NT2/D1 (cell line): ENCODE data around the gene GAL3ST2.

Experiments
- DNase-seq: peaks from one replicate; pipeline ENCODE4 v3.0.0-alpha.2; 2011; ENCODE audit warnings: low read depth, low spot score
- H3K27me3 ChIP-seq: 2 replicates; pipeline ENCODE4 v1.6.0; 2011; ENCODE audit warnings: mild to moderate bottlenecking; ENCODE audit not compliant: insufficient read length, insufficient read depth
- H3K36me3 ChIP-seq: 2 replicates; pipeline ENCODE4 v1.6.1; 2011; ENCODE audit warnings: mild to moderate bottlenecking, low read length, mixed read lengths; ENCODE audit not compliant: insufficient read depth, insufficient read length
- H3K4me1 ChIP-seq: 2 replicates; pipeline ENCODE4 v1.5.1; 2011; ENCODE audit not compliant: insufficient read depth, insufficient read length
- H3K4me3 ChIP-seq: 2 replicates; pipeline ENCODE4 v1.5.1; 2011; ENCODE audit warnings: low read depth; ENCODE audit not compliant: insufficient read length
- H3K9ac ChIP-seq: 2 replicates; pipeline ENCODE4 v1.6.0; 2011; ENCODE audit warnings: low read depth; ENCODE audit not compliant: insufficient read length
- H3K9me3 ChIP-seq: 2 replicates; pipeline ENCODE4 v1.5.1; 2011; ENCODE audit warnings: mild to moderate bottlenecking, low read length; ENCODE audit not compliant: insufficient read depth
- SUZ12 ChIP-seq: IDR thresholded peaks from 2 replicates; pipeline ENCODE4 v1.6.1; 2011; ENCODE audit not compliant: insufficient read length, insufficient read depth; ENCODE audit errors: extremely low read depth
- YY1 ChIP-seq: IDR thresholded peaks from 2 replicates; pipeline ENCODE4 v1.6.1; 2011; ENCODE audit not compliant: insufficient read length, insufficient read depth
- ZNF274 ChIP-seq: IDR thresholded peaks from 2 replicates; pipeline ENCODE4 v1.6.1; 2011; ENCODE audit warnings: mild to moderate bottlenecking, low read depth, low read length

The GAL3ST2 gene

GRCh38 chr2:241763551-241764274 lies 12.9 kb upstream of the GAL3ST2 start:
- TF ChIP-seq SUZ12 (no peak), YY1 (no peak), ZNF274 (no peak)
- H3K27me3 ChIP-seq, result no peaks in the 10 kb centered on the region
- DNase-seq, result no peak
- H3K4me1 ChIP-seq, result peaks cover 10% of the 10 kb centered on the region
- H3K36me3 ChIP-seq, result peaks cover 19% of the 10 kb centered on the region
- H3K9ac ChIP-seq, result no peak overlapping the region
- no peak overlapping the region for H3K4me3 ChIP-seq
- peaks cover 10% of the 10 kb centered on the region for H3K9me3 ChIP-seq

- no peaks in the 10 kb centered on the region for H3K27me3 ChIP-seq
- peaks cover 12% of the 10 kb centered on the region for H3K36me3 ChIP-seq
- DNase-seq, result no peak
- peaks cover 10% of the 10 kb centered on the region for H3K4me1 ChIP-seq
- no peak overlapping the region for H3K4me3 ChIP-seq
- peak overlapping the region; percentile 64 for H3K9ac ChIP-seq
- H3K9me3 ChIP-seq, result peaks cover 10% of the 10 kb centered on the region
- no peak for TF ChIP-seq SUZ12
- TF ChIP-seq YY1, result no peak
- no peak for TF ChIP-seq ZNF274
These were observed 12.1 kb upstream of the GAL3ST2 start for GRCh38 chr2:241764275-241765241.

- Histone ChIP-seq H3K4me3 (no peak overlapping the region), H3K36me3 (no peaks in the 10 kb centered on the region), H3K9ac (no peak overlapping the region), H3K9me3 (no peaks in the 10 kb centered on the region), H3K4me1 (peaks cover 27% of the 10 kb centered on the region), H3K27me3 (no peaks in the 10 kb centered on the region)
- no peak for TF ChIP-seq YY1
- TF ChIP-seq ZNF274, result no peak
- TF ChIP-seq SUZ12, result no peak
- no peak for DNase-seq
These were observed 9.0 kb upstream of the GAL3ST2 start for GRCh38 chr2:241767464-241768250.

- H3K9ac ChIP-seq, result no peak overlapping the region
These were observed 8.3 kb upstream of the GAL3ST2 start for GRCh38 chr2:241768251-241768711.

GRCh38 chr2:241768850-241769249 lies 7.8 kb upstream of the GAL3ST2 start:
- Histone ChIP-seq H3K4me1 (peaks cover 28% of the 10 kb centered on the region), H3K4me3 (no peak overlapping the region), H3K27me3 (no peaks in the 10 kb centered on the region), H3K9ac (no peak overlapping the region), H3K36me3 (no peaks in the 10 kb centered on the region), H3K9me3 (no peaks in the 10 kb centered on the region)
- DNase-seq, result no peak
- TF ChIP-seq ZNF274, result no peak
- no peak for TF ChIP-seq YY1
- TF ChIP-seq SUZ12, result no peak

More at GRCh38 chr2:241768251-241768711, 8.3 kb upstream of the GAL3ST2 start:
- no peaks in the 10 kb centered on the region for H3K27me3 ChIP-seq
- H3K36me3 ChIP-seq, result no peaks in the 10 kb centered on the region
- no peaks in the 10 kb centered on the region for H3K9me3 ChIP-seq
- H3K4me1 ChIP-seq, result peaks cover 28% of the 10 kb centered on the region
- TF ChIP-seq YY1 (no peak), ZNF274 (no peak), SUZ12 (no peak)
- no peak for DNase-seq
- H3K4me3 ChIP-seq, result no peak overlapping the region

- TF ChIP-seq SUZ12, result no peak
- no peak for TF ChIP-seq ZNF274
- TF ChIP-seq YY1, result no peak
- no peak for DNase-seq
- H3K36me3 ChIP-seq, result no peaks in the 10 kb centered on the region
- H3K27me3 ChIP-seq, result no peaks in the 10 kb centered on the region
- H3K9me3 ChIP-seq, result no peaks in the 10 kb centered on the region
- no peak overlapping the region for H3K4me3 ChIP-seq
- peak overlapping the region; percentile 61 for H3K9ac ChIP-seq
- H3K4me1 ChIP-seq, result peaks cover 25% of the 10 kb centered on the region
These were observed 6.8 kb upstream of the GAL3ST2 start for GRCh38 chr2:241769819-241770184.
